HTERT RPE-1 (cell line): ENCODE results near the gene PRKX.
"Not testable (repeated sequence)": the region's sequence is repeated elsewhere in the genome, so short reads cannot be mapped to it uniquely, and the experiment has no call there.

Experiments
- in situ Hi-C: fragments of 300-500 bp; cut with MboI; formaldehyde crosslinking; loops from 4 replicates; pipeline ENCODE4 v1.14.3; 2020; ENCODE audit warnings: low sequenced_read_pairs

Gene PRKX

GRCh38 chrX:3713225-3713936 is at the start of gene PRKX:
Gene PRKX, minus strand, starts transcription at chrX:3713649. Its CDS starts 396 bp downstream, at chrX:3713253.
- in situ Hi-C loops: no loop called here

- in situ Hi-C loops: no loop called here
Observed at GRCh38 chrX:3763111-3763510, 49.7 kb upstream of the PRKX start.

- in situ Hi-C loops: no loop called here
Observed at GRCh38 chrX:3757510-3758025, 44.1 kb upstream of the PRKX start.

GRCh38 chrX:3748052-3748559 is 34.7 kb upstream of the PRKX start:
- in situ Hi-C loops: no loop called here

GRCh38 chrX:3743801-3744439 is 30.5 kb upstream of the PRKX start:
- in situ Hi-C loops: no loop called here

DNA sequence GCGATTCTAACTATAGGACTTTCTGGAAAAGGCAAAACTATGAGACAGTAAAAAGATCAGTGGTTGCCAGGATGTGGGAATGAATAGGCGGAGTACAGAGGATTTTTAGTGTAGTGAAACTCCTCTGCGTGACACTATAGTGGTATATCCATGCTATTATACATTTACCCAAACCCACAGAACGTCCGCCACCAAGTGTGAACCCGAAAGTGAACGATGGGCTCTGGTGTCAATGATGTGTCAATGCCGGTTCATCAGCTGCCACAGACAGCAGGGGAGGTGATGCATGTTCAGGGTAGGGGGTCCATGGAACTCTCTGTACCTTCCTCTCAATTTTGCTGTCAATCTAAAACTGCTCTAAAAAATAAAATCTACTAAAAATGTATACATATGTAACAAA is 27.5 kb upstream of the PRKX start:
- in situ Hi-C loops: not testable (repeated sequence)

DNA sequence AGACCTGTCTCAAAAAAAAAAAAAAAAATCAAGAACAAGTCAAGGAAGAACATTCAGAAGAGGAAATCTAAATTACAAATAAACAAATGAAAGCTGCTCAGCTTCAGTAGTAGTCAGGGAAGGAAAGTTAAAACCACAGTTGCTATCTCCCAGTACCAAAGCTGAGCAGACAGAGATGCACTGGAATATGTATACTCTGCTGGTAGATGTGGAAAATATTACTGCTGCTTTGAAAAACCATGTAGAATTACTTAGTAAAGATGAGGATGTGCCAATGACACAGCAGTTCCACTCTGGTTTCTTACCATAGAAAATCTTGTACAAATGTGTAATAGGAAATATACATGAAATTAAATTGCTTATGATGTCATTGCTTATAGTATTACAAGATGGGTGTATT is 25.1 kb upstream of the PRKX start:
- in situ Hi-C loops: no loop called here

- in situ Hi-C loops: not testable (repeated sequence)
Observed at GRCh38 chrX:3736536-3736935, 23.1 kb upstream of the PRKX start.

GRCh38 chrX:3735891-3736290 is 22.4 kb upstream of the PRKX start:
- in situ Hi-C loops: not testable (repeated sequence)

DNA sequence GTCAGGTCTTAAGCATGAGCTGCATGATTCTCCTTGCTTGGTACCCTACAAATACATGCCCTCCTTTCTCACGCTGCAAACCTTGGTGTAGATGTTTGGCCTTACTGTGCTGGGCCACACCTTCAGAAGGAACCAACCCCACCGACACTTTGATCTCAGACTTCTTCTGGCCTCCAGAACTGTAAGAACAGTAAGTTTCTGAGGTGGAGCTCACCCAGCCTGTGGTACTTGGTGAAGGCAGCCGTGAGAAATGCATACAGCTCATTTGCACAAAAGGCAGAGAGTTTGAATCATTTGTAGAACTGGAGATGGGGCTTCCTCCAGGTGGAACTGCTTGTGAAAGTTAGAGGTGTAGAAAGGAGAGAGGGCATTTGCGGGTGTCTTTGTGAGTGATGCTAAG is 21.0 kb upstream of the PRKX start:
- in situ Hi-C loops: not testable (repeated sequence)

DNA sequence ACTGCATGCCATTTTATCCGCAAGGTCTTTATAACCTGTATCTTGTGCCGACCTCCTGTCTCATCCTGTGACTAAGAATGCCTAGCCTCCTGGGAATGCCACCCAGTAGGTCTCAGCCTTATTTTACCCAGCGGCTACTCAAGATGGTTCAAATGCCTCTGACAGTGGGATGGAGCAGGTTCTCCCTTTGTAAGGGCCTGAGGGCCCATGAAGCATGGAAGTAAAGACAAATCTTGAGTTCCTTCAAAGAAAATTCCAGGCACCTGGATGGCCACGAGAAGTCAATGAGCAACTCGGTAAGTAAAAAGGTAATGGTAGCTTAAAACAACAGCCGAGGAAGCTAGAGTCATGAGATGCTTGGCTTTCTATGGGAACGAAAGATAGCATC is 19.6 kb upstream of the PRKX start:
- in situ Hi-C loops: no loop called here

GRCh38 chrX:3732326-3733042 is 19.0 kb upstream of the PRKX start:
- in situ Hi-C loops: not testable (repeated sequence)

DNA sequence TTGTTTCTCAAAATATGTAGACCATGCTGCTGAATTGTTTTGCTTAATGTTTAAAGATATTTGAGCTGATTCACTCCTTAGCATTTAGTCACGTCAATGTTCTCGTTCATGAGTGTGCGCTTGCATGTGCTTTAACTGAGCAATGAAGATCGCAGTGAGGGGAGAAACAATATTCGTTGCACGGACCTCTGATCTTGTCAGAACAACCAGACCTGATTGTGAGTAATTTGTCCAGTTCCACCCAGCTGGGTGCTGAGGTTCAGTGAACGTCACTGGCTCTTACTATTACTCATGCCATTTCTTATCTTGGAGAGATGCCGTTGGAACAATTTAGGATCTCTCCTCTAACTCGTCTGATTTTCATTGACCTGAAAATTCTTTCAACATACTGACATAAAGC is 15.0 kb upstream of the PRKX start:
- in situ Hi-C loops: no loop called here

DNA sequence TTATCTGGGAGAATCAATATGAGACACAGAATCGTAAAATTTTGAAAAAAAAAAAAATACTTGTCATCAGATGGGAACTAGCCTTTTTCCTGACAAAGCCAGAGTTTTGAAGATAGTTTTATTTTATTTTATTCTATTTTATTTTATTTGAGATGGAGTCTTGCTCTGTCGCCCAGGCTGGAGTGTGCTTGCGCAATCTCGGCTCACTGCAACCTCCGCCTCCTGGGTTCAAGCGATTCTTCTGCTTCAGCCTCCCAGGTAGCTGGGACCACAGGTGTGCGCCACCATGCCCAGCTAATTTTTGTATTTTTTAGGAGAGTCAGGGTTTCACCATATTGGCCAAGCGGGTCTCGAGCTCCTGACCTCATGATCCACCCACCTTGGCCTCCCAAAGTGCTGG is 10.0 kb upstream of the PRKX start:
- in situ Hi-C loops: not testable (repeated sequence)

DNA sequence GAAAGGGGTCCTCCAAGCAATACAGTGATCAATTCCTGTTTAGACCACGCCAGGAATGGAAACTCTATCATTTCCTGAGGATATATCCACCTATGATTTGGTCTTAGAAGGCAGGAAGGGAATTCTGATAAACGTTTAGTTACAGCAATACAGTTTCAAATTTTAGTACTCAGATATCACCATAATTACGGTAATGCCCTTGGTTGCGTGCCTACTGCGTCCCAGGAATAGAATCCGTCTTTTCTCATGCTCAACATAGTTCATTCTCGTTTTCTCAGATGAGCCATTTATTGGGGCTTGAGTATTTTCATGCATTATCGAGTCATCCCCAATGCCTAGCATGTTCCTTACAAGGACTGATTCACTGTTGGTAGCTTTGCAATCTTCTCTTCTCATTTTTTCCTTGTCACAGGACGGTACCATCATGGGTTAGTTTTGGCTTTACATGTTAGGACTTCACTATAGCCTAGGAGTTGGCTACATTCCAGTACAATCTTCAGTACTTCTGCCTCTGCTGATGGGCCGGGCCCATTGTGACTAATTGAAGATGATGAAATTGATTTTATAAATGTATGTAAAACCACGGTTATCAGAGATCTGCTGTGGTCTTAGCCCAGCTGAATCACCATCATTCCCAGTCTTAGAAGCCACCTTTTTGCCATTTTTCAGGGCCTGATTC is 4.4 kb upstream of the PRKX start:
- in situ Hi-C loops: no loop called here

DNA sequence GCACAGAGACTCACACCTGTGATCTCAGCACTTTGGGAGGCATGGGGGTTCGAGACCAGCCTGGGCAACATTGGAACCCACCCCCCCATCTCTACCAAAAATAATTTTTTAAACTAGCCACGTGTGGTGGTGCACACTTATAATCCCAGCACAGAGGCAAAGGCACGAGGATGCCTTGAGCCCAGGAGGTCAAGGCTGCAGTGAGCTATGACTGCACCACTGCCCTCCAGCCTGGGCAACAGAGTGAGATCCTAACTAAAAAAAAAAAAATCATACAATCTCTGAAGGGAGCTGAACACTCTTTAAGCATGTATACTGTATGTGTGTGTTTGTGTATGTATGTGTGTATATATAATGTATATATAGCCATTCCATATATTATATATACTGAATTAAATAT is 2.5 kb upstream of the PRKX start:
- in situ Hi-C loops: no loop called here

GRCh38 chrX:3714706-3715479 is 1.4 kb upstream of the PRKX start:
- in situ Hi-C loops: not testable (repeated sequence)

- in situ Hi-C loops: no loop called here
Observed at GRCh38 chrX:3713937-3714434, 537 bp upstream of the PRKX start.

GRCh38 chrX:3712870-3713224 is 602 bp downstream of the PRKX start:
- in situ Hi-C loops: no loop called here
